ENCODE measurements around the gene HHATL.

The HHATL gene

DNA sequence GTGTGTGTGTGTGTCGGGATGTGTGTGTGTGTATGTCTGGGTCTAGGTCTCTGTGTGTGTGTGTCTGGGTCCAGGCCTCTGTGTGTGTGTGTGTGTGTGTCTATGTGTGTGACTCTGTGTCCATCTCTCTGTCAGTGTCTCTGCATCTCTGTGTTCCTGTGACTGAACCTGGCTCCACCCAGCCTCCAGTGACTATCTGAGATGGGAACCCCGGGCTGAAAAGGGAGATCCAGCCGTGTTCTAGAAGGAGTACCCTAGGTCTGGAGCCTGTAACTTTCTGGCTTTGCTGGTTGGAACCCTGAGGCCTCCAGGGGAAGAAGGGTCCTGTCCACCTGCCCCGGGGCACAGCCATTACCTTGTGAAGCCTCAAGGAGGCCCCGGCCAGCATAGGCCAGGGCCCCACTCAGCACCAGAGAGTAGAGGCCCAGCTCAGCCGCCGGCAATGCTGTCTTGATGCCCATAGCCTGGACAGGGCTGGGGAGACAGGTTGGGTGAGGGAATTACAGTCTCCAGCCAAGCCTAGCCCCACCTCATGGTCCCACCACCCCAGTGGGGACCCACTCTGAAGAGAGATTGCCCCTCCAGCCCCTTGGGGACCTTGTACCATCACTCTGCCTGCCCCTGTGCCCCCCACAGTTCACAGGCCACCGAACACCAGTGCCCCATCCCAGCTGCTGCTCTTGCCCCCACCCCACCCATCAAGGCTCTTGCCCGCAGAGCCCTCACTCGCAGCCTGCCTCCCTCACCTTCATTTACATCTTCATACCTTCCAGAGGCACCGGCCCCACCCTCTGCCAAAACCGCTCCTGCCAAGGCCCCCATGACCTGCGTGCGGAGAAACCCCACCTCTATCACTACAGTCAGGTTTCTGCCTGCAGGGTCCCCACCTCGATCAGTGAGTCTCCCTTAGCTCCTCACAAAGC lies 2.0 kb downstream of the HHATL start:
- H3K27ac ChIP-seq: no peak overlapping the region
- TF ChIP-seq, protein P1, sequence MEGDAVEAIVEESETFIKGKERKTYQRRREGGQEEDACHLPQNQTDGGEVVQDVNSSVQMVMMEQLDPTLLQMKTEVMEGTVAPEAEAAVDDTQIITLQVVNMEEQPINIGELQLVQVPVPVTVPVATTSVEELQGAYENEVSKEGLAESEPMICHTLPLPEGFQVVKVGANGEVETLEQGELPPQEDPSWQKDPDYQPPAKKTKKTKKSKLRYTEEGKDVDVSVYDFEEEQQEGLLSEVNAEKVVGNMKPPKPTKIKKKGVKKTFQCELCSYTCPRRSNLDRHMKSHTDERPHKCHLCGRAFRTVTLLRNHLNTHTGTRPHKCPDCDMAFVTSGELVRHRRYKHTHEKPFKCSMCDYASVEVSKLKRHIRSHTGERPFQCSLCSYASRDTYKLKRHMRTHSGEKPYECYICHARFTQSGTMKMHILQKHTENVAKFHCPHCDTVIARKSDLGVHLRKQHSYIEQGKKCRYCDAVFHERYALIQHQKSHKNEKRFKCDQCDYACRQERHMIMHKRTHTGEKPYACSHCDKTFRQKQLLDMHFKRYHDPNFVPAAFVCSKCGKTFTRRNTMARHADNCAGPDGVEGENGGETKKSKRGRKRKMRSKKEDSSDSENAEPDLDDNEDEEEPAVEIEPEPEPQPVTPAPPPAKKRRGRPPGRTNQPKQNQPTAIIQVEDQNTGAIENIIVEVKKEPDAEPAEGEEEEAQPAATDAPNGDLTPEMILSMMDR (conservative IDR thresholded peaks at IDR 0.05): no peak

DNA sequence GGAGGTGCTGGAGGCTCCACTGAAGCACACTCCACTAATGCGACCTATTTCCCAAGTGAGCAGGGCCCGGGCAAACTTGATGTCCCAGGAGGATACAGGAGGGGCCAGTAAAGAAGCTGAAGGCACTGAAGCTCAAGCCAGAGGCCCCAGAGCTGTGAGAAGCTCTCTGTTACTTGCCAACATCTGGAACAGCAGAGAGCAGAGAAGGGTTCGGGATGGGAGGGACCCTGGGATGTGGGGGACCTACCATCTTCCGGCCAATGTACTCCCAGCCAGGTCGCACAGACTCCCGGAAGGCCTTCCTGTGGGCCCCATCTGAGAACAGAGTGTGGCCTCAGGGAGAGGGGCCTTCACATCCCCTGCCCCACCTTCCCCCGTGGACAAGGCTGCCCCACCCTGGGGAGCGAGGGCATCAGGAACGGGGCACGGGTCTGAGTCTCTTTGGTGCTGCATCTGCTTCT lies 3.1 kb downstream of the HHATL start:
- H3K27ac ChIP-seq: no peak overlapping the region
- TF ChIP-seq, protein P1 (conservative IDR thresholded peaks at IDR 0.05): no peak

DNA sequence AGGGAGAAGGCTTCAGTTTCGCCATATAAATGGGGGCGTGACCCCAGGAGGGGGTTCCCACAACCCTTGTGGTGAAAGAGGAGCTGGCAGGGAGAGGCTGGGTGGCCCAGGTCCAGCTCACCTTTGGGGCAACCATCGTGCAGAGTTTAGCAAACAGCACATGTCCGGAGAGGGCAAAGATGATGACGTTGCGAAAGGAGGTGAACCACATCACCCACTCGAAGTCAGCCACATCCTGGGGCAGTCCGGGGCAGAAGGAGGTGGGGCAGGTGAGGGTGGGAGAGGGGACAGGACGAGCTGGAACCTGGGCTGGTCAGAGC lies 3.7 kb downstream of the HHATL start:
- TF ChIP-seq, protein P1 (conservative IDR thresholded peaks at IDR 0.05): no peak
- H3K27ac ChIP-seq: no peak overlapping the region

DNA sequence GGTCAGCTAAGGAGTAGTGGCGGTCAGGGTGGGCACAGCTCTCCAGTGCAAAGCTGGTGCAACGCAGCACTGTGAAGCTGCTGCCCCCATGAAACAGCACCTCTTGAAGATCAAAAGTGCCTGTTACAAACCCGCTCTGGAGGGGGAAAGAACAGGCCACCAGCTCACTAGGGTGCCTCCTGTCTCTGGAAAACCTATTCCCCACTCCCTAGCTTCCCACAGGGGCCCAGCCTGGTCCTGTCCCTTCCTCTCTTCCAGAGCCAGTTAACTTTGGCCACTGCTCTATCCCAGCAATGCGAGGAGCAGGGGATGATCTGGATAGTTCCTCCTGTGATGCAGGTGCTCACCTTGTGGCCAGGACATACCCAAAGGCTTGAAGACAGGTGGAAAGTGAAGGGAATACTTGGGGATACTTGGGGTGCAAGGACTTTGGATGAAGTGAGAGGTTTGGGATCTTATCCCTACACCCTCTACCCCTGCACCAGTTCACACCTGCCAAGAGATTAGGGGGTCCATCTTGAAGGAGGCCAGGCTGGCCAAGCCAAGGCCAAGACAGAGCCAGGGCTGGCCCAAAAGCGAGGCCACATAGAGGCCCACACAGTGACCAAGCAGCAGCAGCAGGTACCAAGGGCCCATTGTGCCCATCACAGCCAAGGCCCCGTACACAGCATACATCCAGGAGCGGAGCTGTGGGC lies 4.2 kb downstream of the HHATL start:
- TF ChIP-seq, protein P1 (conservative IDR thresholded peaks at IDR 0.05): no peak
- no peak overlapping the region for H3K27ac ChIP-seq

DNA sequence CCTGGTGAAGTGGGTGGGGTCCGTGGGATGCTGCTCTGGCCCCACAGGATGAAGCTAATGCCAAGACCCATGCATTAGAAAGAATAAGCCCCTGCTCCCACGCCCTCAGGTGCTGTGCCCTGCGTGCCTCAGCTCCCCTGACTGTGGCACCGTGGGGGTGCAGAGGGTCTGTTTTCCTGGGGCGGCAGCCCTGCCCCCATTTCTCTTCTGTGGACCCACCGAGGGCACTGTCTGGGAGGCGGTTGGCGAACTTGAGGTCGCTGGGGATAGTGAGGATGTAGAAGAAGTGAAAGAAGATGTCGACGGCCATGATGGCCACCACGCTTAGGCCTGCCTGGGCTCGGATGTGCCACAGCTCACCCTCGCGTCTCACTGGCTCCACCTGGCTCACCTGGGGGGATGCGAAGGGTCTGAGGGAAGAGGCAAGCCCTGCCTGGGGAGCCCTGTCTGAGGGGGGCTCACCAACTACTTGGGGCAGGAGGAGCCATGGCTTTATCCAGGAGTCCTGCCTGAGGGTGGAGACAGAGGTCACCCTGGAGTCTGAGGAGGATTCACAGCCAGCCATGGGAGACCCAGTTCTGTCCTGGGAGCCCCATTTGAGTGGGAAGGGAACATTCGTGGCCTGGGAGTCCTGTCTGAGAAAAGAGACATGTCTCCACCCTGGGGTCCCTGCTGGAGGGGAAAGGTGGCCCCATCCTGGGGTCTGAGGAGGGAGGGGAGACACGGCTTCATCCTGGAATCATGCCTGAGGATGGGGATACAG lies 5.1 kb downstream of the HHATL start:
- TF ChIP-seq, protein P1 (conservative IDR thresholded peaks at IDR 0.05): no peak
- H3K27ac ChIP-seq: no peak overlapping the region

DNA sequence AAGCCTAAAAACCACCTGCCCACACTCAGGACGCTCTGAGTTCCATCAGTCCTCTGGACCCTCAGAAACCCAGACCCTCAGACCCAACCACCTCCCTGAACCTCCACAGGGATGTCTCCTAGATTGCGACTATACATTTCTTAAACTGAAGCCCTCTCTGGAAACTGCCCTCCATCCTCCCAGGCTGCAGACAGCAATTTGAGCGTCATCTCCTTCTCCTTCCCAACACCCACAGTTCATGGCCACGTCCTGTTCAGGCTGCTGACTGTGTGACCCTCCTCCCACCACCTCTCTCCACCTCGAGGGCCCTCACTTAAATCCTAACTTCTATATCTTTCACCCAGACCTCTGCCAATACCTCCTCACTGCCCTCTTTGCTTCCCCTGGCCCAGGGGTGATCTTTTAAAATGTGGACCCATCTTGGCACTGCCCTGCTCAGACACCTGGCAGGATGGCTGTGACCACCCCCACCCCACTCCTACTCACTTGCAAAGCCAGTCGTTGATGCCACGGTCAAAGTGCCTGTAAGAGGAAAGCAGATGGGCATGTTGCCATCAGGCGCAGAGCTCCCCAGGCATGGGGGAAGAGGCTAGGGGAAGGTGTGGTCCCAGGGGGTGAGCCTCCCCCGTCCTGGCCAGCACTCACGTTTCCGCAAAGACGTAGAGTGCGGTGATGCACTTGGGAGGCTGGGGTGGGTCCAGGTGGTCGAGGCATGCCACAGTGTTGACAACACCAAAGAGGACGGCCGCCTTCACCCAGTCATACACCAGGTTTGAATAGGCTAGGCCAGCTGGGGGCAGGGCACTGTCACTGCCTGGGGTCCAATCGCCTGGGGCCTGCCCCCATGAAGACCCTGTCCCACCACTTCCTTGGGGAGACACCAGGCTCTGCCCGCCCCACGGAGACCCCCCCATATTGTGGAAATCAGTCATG lies 6.0 kb downstream of the HHATL start:
- no peak overlapping the region for H3K27ac ChIP-seq
- TF ChIP-seq, protein P1 (conservative IDR thresholded peaks at IDR 0.05): no peak
